Ovary (tissue), 9 donors: ENCODE measurements around the gene C1orf116. TPM values are rescaled to one million over a fixed set of nuclear protein-coding genes. Genes with fewer than 3 reads are reported as not detected.

ENCODE experiments used
- DNase-seq, 5 donors: peaks; one replicate each; pipeline ENCODE4 v3.0.0-alpha.2; 2019 to 2020
- H3K27ac ChIP-seq, 2 donors: fragments of 200-600 bp; one replicate each; pipeline versions ENCODE4 v1.5.1 to v1.8.0; 2019 to 2022
- H3K27me3 ChIP-seq: fragments of 200-600 bp; one replicate; pipeline ENCODE4 v1.8.0; 2022
- H3K36me3 ChIP-seq: fragments of 200-600 bp; sonication (generic); one replicate; pipeline ENCODE4 v1.5.1; 2019
- H3K4me1 ChIP-seq: one replicate; pipeline ENCODE4 v1.8.1; 2013; ENCODE audit warnings: mild to moderate bottlenecking, moderate library complexity; ENCODE audit not compliant: insufficient read depth
- H3K4me3 ChIP-seq: fragments of 200-600 bp; sonication (generic); one replicate; pipeline ENCODE4 v1.5.1; 2017
- H3K9me3 ChIP-seq, 2 donors: fragments of 200-600 bp in 1 of 2; sonication (generic) in 1 of 2; one replicate each; pipeline versions ENCODE4 v1.5.1 to v1.8.1; 2013 to 2019; ENCODE audit warnings: mild to moderate bottlenecking in 1 of 2, moderate library complexity in 1 of 2
- CTCF ChIP-seq, 3 donors: fragments of 450-650 bp in 2 of 3; fragments of 200-600 bp in 1 of 3; IDR thresholded peaks; one replicate each; pipeline versions ENCODE4 v1.5.1 to v1.8.0; 2016 to 2022; ENCODE audit warnings: antibody characterized with exemption in 3 of 3, mild to moderate bottlenecking in 1 of 3
- EP300 ChIP-seq: sonication (generic); formaldehyde crosslinking; IDR thresholded peaks from one replicate; pipeline ENCODE4 v1.6.1; 2017; ENCODE audit warnings: antibody characterized with exemption
- POLR2A ChIP-seq: fragments of 450-650 bp; IDR thresholded peaks from one replicate; pipeline ENCODE4 v1.6.1; 2017; ENCODE audit warnings: antibody characterized with exemption, mild to moderate bottlenecking, moderate library complexity
- WGBS, 3 donors: extraction: QIAGEN DNeasy Blood & Tissue Kit in 1 of 3; methylation state at CpG; one replicate each; pipeline versions ENCODE4 v1.1.5 to v1.1.7; 2013 to 2017; 5-methylcytosine and 5-hydroxymethylcytosine counted together
- intact Hi-C, 4 donors: fragments of 100-400 bp; cut with DNase I; formaldehyde crosslinking; loops; one replicate each; pipeline versions ENCODE4 v1.11.0 to v1.15.1; 2022 to 2023
- polyA plus RNA-seq, 2 donors: library from polyadenylated mRNA; stranded (reverse); fragments of 200-250 nt in 1 of 2; fragments of 350-450 nt in 1 of 2; fragmentation: Illumina TruSeq in 1 of 2; extraction: RNeasy Lipid Tissue Mini Kit (QIAGEN cat#74804) in 1 of 2; gene quantifications; one replicate each; pipeline ENCODE4 v1.2.3, GENCODE V29; 2013 to 2014
- total RNA-seq, 7 donors: library from RNA; depleted of rRNA in 2 of 7; stranded (reverse); fragments of >200 nt in 2 of 7; fragmentation: NEBNext Ultra II Directional in 3 of 7; extraction: Animal tissue kit (Norgen Biotek cat#: 25700) in 3 of 7; gene quantifications; one replicate each; pipeline versions ENCODE4 v1.1.0 to v1.2.4, GENCODE V29; 2016 to 2023
- donor health status: DM: no; HTN: no; CAD: no; lungs with moderate emphysema.
- donor health status: DM: no; HTN: no; CAD: no.
- donor health status: Bipolar disorder and iron deficiency.
- donor health status: DM: yes; HTN: yes; CAD: no.
- donor health status: DM: no; HTN: no; CAD: no.
- donor health status: DM: yes; HTN: yes; CAD: no.

C1orf116 gene
- total and polyA plus RNA-seq, 9 donors = 0.02 to 1.6 (median 0.36) TPM; not detected in 2

- WGBS, 3 donors = 82 to 88% (median 84%) methylated on average over 5 of the region's 5 CpGs
- no peak for TF ChIP-seq CTCF (IDR thresholded peaks at IDR 0.05)
- TF ChIP-seq EP300 = no peak
- no peak for TF ChIP-seq POLR2A
- Histone ChIP-seq H3K27ac (no peak overlapping the region), H3K4me3 (no peak overlapping the region), H3K27me3 (no peaks in the 10 kb centered on the region), H3K9me3 (no peaks in the 10 kb centered on the region), H3K36me3 (no peaks in the 10 kb centered on the region), H3K4me1 (no peaks in the 10 kb centered on the region)
- intact Hi-C loops = no loop called here
- no peak for DNase-seq
These were observed 30.9 kb downstream of the C1orf116 start for GRCh38 chr1:207001492-207002245.

GRCh38 chr1:207000651-207001291, 31.8 kb downstream of the C1orf116 start:
- TF ChIP-seq POLR2A = no peak
- TF ChIP-seq CTCF (IDR thresholded peaks at IDR 0.05) = no peak
- no peak for TF ChIP-seq EP300
- intact Hi-C loops = no loop called here
- H3K4me3 ChIP-seq = no peak overlapping the region
- no peaks in the 10 kb centered on the region for H3K27me3 ChIP-seq
- no peak for DNase-seq
- H3K27ac ChIP-seq = no peak overlapping the region
- H3K9me3 ChIP-seq = no peaks in the 10 kb centered on the region
- no peaks in the 10 kb centered on the region for H3K36me3 ChIP-seq
- no peaks in the 10 kb centered on the region for H3K4me1 ChIP-seq
- 51 to 59% (median 52%) methylated on average over 5 of the region's 5 CpGs for WGBS, 3 donors

GRCh38 chr1:206998816-206999215, 33.7 kb downstream of the C1orf116 start:
- Histone ChIP-seq H3K9me3 (no peaks in the 10 kb centered on the region), H3K4me3 (no peak overlapping the region), H3K27ac (no peak overlapping the region), H3K4me1 (no peaks in the 10 kb centered on the region), H3K27me3 (no peaks in the 10 kb centered on the region), H3K36me3 (no peaks in the 10 kb centered on the region)
- no peak for TF ChIP-seq CTCF (IDR thresholded peaks at IDR 0.05)
- no peak for TF ChIP-seq EP300
- no peak for TF ChIP-seq POLR2A
- WGBS, 3 donors = 90 to 98% (median 95%) methylated on average over 2 of the region's 2 CpGs
- intact Hi-C loops = no loop called here
- no peak for DNase-seq

GRCh38 chr1:206992790-206993189, 39.8 kb downstream of the C1orf116 start:
- no peaks in the 10 kb centered on the region for H3K27me3 ChIP-seq
- H3K4me1 ChIP-seq = no peaks in the 10 kb centered on the region
- no peak for DNase-seq
- TF ChIP-seq CTCF (IDR thresholded peaks at IDR 0.05) (no peak), POLR2A (no peak), EP300 (no peak)
- intact Hi-C loops = no loop called here
- H3K4me3 ChIP-seq = no peak overlapping the region
- H3K27ac ChIP-seq = no peak overlapping the region
- H3K9me3 ChIP-seq = no peaks in the 10 kb centered on the region
- no peaks in the 10 kb centered on the region for H3K36me3 ChIP-seq
